SJCRH30 (cell line): ENCODE data around the gene CMIP. TPM values are rescaled to one million over a fixed set of nuclear protein-coding genes. Genes with fewer than 3 reads are reported as not detected.
"Not testable (repeated sequence)": the region's sequence is repeated elsewhere in the genome, so short reads cannot be mapped to it uniquely, and the experiment has no call there.

Source experiments
- DNase-seq, 2 experiments: peaks; one replicate each; pipeline ENCODE4 v3.0.0-alpha.2; 2015 to 2020
- H3K27ac ChIP-seq: fragments of 250-450 bp; sonication (Bioruptor Pico); 2 replicates; pipeline ENCODE4 v1.5.1; 2020; ENCODE audit warnings: mild to moderate bottlenecking, moderate library complexity
- H3K27me3 ChIP-seq: fragments of 250-450 bp; sonication (Bioruptor Pico); 2 replicates; pipeline ENCODE4 v1.5.1; 2020; ENCODE audit warnings: mild to moderate bottlenecking, moderate library complexity
- H3K36me3 ChIP-seq: fragments of 250-450 bp; sonication (Bioruptor Pico); 2 replicates; pipeline ENCODE4 v1.5.1; 2020; ENCODE audit warnings: mild to moderate bottlenecking, moderate library complexity
- H3K4me1 ChIP-seq: fragments of 250-450 bp; sonication (Bioruptor Pico); 2 replicates; pipeline ENCODE4 v1.5.1; 2020; ENCODE audit warnings: mild to moderate bottlenecking, moderate library complexity
- H3K4me3 ChIP-seq: fragments of 250-450 bp; sonication (Bioruptor Pico); 2 replicates; pipeline ENCODE4 v1.5.1; 2020; ENCODE audit warnings: mild to moderate bottlenecking, moderate library complexity
- H3K9me3 ChIP-seq: fragments of 250-450 bp; sonication (Bioruptor Pico); replicated peaks from 2 replicates; pipeline ENCODE4 v1.5.1; 2020; ENCODE audit warnings: mild to moderate bottlenecking, moderate library complexity
- total RNA-seq: library from RNA; depleted of rRNA; stranded (reverse); fragments of >200 nt; shearing (Covaris generic); gene quantifications from 2 replicates; pipeline ENCODE4 v1.2.3, GENCODE V29; 2014

Gene CMIP
- total RNA-seq, 1 experiment from 2014 or later = 12.9 TPM

DNA sequence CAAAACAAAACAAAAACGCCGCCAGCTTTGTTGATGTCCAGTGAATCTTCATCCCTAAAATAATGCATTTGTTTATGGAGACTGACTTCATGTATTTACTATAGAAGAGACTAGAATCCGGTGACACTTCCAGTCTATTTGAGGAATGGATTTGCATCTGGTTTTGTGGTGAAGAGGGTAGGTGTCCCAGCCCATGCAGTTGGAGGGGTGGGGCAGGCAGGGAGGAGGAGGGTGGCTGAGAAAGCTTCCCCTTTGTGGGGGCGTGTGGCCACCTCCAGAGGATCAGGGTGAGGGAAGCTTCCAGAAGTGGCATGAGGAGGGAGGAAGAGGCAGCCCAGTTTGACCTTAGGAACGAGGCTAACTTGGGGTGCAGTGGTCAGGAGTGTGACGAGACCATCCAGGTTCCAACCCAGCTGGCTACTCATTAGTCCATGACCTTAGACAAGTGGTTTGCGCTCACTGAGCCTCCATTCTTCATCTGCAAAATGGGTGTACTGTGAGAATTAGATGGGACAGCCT lies 69.5 kb downstream of the CMIP start:
- Histone ChIP-seq H3K4me1 (no peaks in the 10 kb centered on the region), H3K27ac (no peak overlapping the region), H3K4me3 (no peak overlapping the region), H3K27me3 (no peaks in the 10 kb centered on the region), H3K36me3 (no peaks in the 10 kb centered on the region), H3K9me3 (no peaks in the 10 kb centered on the region)
- DNase-seq = no peak

DNA sequence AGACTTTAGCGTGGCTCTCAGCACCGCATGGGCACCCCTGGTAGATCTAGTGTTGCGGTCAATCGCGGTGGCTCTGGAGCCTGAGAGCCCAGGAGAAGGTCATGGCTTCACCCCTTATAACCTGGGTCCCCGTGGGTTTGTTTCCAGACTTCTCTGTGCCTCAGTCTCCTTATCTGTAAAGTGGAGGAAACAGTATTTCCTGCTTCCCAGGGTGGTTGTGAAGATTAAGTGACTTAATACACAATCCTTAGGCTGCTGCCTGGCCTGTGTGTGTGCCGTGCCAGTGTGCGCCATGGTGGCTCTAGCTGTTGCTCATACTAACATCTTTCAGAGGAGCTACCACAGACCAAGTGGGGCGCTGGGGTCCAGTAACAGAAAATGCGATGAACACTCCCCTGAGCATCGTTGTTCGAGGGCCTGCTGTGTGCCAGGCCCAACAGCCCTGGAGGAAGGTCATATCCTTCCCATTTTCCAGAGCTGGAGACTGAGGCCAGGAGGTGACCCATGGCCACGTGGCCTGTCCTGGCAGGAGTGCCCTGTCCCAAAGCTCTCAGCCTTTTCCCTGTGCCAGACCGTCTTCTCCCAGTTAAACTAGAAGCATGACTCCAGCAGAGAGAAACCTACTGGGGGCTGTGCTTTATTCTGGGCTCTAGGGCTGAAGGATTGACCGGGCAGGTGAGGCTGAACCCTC lies 70.1 kb downstream of the CMIP start:
- Histone ChIP-seq H3K9me3 (no peaks in the 10 kb centered on the region), H3K36me3 (no peaks in the 10 kb centered on the region), H3K4me1 (no peaks in the 10 kb centered on the region), H3K27me3 (no peaks in the 10 kb centered on the region), H3K27ac (no peak overlapping the region), H3K4me3 (no peak overlapping the region)
- no peak for DNase-seq

DNA sequence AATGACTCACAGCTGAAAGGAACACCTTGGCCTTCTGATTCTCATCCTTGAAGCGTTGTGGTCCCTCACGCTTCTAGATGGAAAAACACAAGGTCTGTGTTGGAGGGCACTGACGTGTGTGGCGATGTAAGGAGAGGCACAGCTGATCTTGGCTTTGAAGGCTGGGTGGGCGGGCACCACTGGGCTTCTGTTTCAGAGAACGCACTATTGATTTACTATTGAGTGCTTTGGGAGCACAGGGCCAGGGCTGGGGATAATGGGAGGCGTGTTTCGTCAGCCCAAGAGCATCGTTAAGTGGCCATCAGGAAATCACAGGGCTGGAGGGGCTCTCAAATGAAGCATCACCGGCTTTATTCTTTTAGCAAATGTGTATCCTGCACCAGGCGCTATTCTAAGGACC lies 70.7 kb downstream of the CMIP start:
- no peak for DNase-seq
- Histone ChIP-seq H3K9me3 (no peaks in the 10 kb centered on the region), H3K4me3 (no peak overlapping the region), H3K27ac (no peak overlapping the region), H3K4me1 (no peaks in the 10 kb centered on the region), H3K27me3 (no peaks in the 10 kb centered on the region), H3K36me3 (no peaks in the 10 kb centered on the region)

DNA sequence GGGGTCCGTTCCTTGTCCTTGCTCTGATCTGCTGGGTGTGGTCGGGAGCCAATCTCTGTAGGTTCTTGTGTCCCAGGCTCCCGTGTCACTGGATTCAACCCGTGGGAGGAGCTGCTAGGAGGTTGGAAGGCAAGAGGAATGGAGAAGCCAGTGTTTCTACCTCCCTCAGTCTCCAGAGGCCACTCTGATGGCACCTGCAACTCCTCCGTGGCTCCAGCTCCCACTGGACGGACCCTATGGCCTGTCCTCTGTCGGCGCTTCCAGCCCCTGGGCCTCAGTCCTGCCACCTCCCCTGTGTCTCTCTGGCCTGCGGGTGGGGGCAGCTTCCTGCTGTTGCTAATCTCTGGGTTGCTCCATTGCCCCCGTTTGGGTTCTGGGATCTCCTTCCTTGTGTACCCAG lies 71.1 kb downstream of the CMIP start:
- H3K27ac ChIP-seq = no peak overlapping the region
- DNase-seq = no peak
- H3K36me3 ChIP-seq = no peaks in the 10 kb centered on the region
- H3K4me3 ChIP-seq = no peak overlapping the region
- H3K9me3 ChIP-seq = no peaks in the 10 kb centered on the region
- no peaks in the 10 kb centered on the region for H3K27me3 ChIP-seq
- H3K4me1 ChIP-seq = no peaks in the 10 kb centered on the region

DNA sequence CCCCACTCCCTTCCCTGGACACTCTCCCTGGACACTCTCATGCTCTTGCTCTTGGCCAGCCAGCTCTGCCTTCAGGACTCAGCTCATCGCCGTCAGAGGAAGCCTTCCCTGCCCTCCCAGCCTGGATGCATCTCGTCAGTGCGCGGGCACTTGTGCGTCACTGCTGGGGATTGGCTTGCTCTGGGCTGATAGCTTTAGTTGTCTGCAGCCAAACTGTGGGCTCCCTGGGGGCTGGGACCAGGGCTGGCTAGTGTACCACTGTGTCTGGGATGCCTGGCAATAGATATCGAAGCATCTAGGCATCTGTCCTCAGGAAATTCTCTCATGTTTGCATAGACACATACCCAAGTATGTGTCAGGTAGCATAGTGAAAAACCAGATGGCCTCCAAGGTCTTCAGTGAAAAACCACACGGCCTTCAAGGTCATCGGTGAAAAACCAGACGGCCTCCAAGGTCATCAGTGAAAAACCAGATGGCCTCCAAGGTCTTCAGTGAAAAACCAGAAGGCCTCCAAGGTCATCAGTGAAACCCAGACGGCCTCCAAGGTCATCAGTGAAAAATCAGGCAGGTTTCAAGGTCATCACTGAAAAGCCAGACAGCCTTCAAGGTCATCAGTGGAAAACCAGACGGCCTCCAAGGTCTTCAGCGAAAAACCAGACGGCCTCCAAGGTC lies 72.0 kb downstream of the CMIP start:
- Histone ChIP-seq H3K9me3 (no peaks in the 10 kb centered on the region), H3K36me3 (no peaks in the 10 kb centered on the region), H3K27me3 (no peaks in the 10 kb centered on the region), H3K4me3 (no peak overlapping the region), H3K4me1 (no peaks in the 10 kb centered on the region), H3K27ac (no peak overlapping the region)
- DNase-seq = no peak

DNA sequence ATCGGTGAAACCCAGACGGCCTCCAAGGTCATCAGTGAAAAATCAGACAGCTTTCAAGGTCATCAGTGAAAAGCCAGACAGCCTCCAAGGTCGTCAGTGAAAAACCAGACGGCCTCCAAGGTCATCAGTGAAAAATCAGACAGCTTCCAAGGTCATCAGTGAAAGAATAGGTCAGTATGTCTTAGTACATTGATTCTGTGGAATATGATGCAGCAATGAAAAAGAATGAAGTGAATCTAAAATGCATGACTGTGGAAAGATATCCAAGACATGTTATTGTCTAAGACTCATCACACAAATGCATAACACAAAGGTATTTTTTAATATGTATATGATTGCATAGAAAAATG lies 72.5 kb downstream of the CMIP start:
- Histone ChIP-seq H3K4me1 (no peaks in the 10 kb centered on the region), H3K4me3 (no peak overlapping the region), H3K27ac (no peak overlapping the region), H3K27me3 (no peaks in the 10 kb centered on the region), H3K9me3 (no peaks in the 10 kb centered on the region), H3K36me3 (no peaks in the 10 kb centered on the region)
- DNase-seq = no peak

DNA sequence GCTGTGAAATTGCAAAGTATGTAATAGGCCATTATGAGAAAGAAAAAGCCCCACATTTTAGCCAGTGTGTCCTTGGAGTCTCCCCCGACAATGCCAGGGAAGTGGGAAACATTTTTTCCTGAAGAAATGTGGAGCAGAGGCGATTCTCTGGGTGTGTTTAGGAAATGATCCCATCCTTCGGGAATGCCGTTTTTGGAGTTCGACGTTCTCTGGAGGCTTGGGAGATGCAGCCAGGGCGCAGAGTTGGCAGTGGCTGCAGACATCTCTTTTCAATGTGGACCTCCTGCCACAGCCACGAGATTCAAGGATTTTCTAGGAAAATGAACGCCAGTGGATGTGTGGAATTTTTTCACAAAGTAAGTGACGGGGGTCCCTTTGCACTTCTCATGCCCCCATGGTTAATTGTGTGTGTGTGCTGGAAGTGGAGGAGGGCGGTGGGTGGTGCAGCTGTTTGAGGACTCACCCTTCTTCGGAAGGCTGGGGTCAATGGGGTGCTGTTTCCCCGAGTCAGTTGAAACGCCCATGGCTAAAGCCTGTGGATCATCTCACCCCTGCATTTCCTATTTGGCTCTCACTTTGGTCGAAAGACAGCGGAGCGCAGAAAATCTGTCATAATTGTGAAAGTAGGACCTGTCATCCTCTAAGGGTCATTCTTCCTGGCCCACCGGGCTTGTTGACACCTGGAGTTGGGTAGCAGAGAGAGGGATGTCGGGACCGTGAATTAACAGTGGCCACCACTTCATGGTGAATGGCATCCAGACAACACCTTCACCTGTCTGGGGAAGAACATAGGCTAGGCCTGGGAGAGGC lies 73.2 kb downstream of the CMIP start:
- Histone ChIP-seq H3K36me3 (no peaks in the 10 kb centered on the region), H3K4me1 (no peaks in the 10 kb centered on the region), H3K9me3 (no peaks in the 10 kb centered on the region), H3K4me3 (no peak overlapping the region), H3K27me3 (no peaks in the 10 kb centered on the region), H3K27ac (no peak overlapping the region)
- no peak for DNase-seq

DNA sequence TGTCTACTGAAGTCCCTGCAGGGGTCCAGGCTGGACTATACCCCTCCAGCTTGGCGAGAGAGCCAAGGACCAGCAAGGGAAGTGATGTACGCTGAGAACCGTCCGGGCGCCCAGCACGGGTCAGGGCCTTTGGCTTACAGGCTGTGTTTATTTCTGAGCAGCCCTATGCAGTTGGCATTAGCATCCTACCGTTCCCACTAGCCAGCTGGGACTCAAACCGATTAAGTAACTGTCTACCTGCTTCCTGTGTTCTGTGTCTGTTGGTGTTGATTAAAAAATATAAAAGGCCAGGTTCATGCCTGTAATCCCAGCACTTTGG lies 73.8 kb downstream of the CMIP start:
- Histone ChIP-seq H3K27me3 (no peaks in the 10 kb centered on the region), H3K27ac (no peak overlapping the region), H3K4me3 (no peak overlapping the region), H3K36me3 (no peaks in the 10 kb centered on the region), H3K4me1 (no peaks in the 10 kb centered on the region), H3K9me3 (no peaks in the 10 kb centered on the region)
- no peak for DNase-seq

DNA sequence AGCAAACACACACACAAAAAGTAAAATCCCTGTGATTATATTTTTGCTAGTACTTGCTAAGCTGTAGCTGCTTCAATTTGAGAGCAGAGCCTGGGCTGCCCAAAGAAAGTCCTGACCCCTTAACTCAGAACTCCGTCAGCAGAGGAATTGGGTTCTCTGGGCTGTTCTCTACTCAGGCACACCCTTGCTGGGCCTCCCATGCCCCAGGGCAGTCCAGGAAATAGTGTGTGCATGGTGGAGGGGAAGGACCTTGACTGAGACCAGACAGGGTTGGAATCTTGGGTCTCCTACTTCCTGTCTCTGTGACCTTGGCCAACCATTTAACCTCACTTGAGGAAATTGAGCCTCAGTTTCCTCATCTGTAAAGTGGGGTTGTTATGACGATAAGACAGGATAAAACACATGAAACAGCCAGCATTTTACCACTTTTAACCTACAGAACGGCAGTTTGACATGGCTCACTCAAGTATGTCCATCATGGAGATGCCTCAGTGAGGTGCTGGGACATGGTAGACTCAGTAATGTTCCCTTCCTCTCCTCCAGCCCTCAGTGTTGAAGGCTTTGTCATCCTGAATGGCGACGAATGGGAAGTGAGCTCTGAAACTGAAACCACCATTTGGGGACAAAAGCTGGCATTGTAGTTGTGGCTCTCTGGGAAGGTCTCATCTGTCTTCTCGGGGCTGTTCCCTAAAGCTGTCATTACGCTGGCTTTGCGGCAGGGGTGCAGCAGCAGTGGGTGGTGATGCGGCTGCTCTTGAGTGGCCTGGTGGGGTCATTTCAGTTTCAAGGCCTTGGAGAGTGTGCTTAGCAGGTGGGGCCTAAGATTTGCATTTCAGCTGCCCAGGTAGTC lies 74.9 kb downstream of the CMIP start:
- DNase-seq = no peak
- Histone ChIP-seq H3K27me3 (no peaks in the 10 kb centered on the region), H3K27ac (no peak overlapping the region), H3K9me3 (no peaks in the 10 kb centered on the region), H3K4me3 (no peak overlapping the region), H3K4me1 (no peaks in the 10 kb centered on the region), H3K36me3 (no peaks in the 10 kb centered on the region)

DNA sequence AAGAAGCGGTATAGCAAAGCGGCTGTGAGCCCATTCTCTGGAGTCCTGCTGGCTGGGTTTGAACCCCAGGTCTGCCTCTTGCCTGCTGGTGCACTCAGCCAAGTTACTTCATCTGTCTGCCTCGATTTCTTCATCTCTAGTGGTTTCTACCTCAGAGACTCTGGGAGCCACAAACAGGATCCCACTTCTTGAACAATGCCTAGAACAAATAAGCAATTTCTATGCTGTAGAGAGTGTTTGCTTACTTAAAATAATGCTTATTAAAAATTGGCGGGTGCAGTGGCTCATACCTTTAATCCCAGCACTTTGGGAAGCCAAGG lies 75.5 kb downstream of the CMIP start:
- no peak for DNase-seq
- Histone ChIP-seq H3K27ac (no peak overlapping the region), H3K36me3 (no peaks in the 10 kb centered on the region), H3K4me3 (no peak overlapping the region), H3K27me3 (no peaks in the 10 kb centered on the region), H3K4me1 (no peaks in the 10 kb centered on the region), H3K9me3 (no peaks in the 10 kb centered on the region)

DNA sequence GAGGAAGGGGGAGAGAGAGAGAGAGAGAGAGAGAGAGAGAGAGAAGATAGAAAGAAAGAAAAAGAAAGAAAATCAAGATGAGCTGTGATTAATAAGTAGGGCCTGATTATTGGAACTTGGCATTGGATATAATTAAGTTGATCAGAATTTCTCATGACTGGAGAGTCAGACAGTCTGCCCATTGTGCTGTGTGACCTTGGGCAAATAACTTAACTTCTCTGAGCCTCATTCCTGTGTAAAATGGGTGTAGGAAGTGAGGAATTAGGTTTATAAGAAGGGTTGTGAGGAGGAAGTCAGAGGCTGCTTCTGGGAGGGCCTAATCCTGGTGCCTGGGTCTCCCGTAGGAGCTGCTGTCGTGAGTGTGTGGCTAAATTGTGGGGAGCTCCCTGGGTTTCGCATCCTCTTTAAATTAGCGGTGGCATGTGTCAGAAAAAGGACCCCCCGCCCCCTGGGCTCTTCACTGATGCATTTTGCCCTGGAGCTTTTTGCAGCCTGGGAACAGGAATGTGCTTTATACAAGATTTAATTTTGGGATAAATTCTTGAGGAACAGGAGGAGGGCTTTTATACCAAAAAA lies 76.0 kb downstream of the CMIP start:
- Histone ChIP-seq H3K9me3 (no peaks in the 10 kb centered on the region), H3K27me3 (no peaks in the 10 kb centered on the region), H3K36me3 (no peaks in the 10 kb centered on the region), H3K4me3 (no peak overlapping the region), H3K27ac (no peak overlapping the region), H3K4me1 (no peaks in the 10 kb centered on the region)
- DNase-seq = no peak

DNA sequence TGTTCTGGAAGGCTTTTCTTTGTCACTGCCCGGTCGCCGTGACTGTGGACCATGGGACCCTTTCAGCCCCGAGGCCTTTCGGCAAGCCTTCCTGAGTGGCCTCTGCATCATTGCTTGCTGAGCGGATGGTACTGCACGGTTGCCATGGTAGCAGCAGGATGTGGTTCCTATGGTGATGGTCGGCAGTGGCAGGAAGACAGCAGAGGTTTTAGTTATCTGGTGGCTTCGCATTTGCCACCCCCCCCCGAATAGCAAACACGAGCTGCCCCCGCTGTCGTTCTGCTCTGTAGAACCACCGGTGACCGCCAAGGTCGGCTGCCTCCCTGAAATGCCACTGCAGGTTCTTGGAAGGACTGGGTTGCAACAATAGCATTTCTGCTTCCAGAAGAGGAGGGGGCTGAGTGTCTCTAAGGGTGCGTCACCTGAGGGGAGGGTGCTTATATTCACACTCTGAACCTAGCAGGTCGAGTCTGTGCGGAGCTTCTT lies 76.6 kb downstream of the CMIP start:
- Histone ChIP-seq H3K27me3 (no peaks in the 10 kb centered on the region), H3K4me3 (no peak overlapping the region), H3K36me3 (no peaks in the 10 kb centered on the region), H3K4me1 (no peaks in the 10 kb centered on the region), H3K9me3 (no peaks in the 10 kb centered on the region), H3K27ac (no peak overlapping the region)
- DNase-seq = no peak

DNA sequence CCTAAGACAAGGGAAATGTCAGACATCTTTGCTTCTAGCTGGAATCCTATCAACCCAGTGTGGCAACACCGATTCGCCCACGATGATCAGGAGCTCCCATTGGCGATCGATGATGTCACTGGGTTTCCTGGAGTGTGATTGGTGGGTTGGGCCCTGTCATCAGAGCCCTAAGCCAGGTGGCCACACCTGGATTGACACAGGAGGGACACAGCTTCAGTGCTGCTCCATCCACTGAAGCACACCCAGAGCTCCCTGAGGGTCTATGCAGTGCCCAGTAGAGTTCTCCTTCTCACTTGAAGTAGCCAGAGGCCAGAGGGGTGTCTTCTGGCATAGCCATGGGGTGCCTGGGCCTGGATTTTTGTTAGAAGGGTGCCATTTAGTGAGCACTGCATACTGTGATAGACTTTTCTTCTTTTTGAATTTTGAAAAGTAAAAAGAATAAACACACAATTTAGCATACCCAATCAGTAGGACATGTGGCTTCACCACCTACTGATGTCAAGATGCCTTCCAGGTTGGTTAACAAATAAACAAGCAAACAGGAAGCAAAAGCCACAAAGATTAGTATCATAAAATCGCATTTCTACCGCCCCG lies 77.6 kb downstream of the CMIP start:
- no peak for DNase-seq
- Histone ChIP-seq H3K4me1 (no peaks in the 10 kb centered on the region), H3K4me3 (no peak overlapping the region), H3K27ac (no peak overlapping the region), H3K9me3 (no peaks in the 10 kb centered on the region), H3K36me3 (no peaks in the 10 kb centered on the region), H3K27me3 (no peaks in the 10 kb centered on the region)

DNA sequence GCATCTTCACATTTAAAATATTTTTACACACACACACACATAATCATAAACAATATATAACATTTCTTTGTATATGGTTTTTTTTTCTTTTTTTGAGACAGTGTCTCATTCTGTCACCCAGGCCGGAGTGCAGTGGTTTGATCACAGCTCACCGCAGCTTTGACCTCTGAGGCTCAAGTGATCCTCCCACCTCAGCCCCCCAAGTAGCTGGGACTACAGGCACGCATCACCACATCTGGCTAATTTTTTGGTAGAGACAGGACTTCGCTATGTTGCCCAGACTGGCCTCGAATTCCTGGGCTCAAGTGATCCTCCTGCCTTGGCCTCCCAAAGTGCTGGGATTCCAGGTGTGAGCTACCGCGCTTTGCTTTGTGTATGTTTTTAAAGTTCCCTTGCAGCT lies 78.2 kb downstream of the CMIP start:
- H3K27ac ChIP-seq, H3K4me1 ChIP-seq, H3K27me3 ChIP-seq, H3K36me3 ChIP-seq, DNase-seq, H3K4me3 ChIP-seq, H3K9me3 ChIP-seq: not testable (repeated sequence)
